ENCODE data around the gene ZNF320.
"Not testable (repeated sequence)": the region's sequence is repeated elsewhere in the genome, so short reads cannot be mapped to it uniquely, and the experiment has no call there.

The ZNF320 gene

DNA sequence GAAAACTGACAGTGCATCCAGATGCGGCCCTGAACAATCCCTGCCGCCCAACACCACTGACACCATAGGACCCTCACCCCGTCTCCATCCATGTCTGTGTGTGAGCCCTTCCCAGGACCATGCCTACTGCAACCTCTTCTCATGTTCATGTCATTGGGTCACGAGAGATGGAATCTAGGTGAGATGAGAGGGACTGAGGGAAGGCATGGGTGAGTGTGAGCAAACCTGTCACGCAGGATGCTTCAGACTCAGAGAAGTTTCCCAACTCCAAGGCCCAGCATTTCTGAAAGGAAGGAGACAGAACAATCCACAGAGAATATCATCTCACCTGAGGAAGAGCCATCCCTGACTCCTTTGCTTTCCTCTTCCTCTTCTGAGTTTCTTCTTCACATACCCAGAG, 20.1 kb upstream of the ZNF320 start:
- no peak for FAIRE-seq

DNA sequence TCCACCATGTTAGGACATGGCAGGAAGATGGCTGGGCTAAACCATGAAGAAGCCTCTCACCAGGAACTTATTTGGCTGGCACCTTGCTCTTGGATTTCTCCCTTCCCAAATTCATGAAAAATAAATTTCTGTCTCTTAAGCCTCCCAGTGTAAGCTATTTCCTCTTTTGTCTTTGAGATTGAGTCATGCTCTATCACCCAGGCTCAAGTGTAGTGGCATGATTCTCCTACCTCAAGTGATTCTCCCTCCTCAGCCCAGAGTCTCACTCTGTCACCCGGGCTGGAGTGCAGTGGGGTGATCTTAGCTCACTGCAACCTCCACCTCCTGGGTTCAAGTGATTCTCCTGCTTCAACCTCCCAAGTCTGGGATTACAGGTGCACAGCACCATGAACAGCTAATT, 13.2 kb upstream of the ZNF320 start:
- no peak for FAIRE-seq

DNA sequence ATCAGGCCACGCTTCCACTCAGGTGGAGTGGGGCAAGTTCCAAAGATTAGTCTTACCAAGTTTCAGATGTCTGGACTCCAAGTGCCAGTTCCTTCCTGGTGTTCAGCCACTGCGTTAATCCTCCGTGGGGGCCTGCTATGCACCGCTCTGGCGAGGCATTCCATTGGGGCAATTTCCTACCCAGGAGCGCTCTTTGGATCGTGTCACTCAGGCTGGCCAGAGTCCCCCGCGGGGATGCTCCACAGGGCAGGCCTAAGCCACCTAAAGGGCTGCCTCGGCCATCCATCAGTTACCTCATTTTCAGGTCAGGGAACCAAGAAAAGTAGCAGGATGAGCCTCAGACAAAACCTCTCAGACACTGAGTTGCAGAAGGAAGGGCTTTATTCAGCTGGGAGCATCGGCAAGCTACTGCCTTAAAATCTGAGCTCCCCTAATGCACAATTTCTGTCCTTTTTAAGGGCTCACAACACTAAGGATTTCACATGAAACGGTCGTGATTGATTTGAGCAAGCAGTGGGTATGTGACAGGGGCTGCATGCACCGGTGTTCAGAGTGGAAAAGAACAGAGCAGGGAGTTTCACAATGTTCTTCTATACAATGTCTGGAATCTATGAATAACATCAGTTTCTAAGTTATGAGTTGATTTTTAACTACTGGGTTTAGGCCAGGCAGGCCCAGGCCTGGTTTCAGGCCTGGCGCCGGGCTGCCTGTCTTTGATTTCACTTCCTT, 6.8 kb upstream of the ZNF320 start:
- not testable (repeated sequence) for FAIRE-seq

DNA sequence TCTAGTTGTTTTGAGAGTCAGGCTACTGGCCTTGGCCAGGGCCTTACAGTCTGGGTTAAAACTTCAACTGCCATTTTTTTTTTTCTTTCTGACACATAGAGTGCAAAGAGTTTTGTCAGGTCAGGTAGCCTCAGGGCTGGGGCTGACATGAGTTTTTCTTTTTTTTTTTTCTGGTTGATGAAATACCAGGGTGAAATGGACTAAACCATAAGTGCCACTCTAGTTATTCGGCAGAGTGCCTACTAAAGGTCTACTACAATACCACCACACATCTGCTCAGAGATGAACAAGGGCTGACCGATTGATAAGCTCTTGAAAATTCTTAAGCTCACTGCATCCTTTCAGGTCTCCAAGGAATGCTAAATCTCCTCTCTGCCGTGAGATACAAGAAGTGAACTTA, 4.4 kb upstream of the ZNF320 start:
- FAIRE-seq = no peak

DNA sequence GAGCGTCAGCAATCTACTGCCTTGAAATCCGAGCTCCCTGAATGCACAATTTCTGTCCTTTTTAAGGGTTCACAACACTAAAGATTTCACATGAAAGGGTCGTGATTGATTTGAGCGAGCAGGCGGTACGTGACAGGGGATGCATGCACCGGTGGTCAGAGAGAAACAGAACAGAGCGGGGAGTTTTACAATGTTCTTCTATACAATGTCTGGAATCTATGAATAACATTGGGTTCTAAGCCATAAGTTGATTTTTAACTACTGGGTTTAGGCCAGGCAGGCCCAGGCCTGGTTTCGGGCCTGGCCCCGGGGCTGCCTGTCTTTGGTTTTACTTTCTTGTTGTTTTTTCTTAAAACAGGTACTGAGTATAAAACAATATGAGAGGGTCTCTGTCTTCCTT, 1.2 kb upstream of the ZNF320 start:
- FAIRE-seq = not testable (repeated sequence)

DNA sequence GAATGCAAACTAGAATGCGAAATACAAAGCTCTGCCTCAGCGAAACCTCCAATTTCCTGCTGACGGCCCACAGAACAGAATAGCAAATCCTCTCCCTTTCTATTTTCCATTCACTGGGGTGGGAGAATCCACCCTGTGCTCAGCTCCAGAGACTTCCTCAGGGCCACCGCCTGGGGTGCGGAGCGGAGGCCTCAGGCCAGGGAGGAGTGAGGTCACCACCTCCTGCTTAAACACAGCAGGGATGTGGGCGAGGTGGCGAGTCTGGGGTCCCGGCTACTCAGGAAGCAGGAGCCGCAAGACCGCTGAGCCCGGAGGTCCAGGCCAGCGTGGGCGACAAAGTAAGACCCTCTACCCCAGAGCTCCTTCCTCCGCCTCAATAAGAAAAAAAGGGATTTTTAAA, 666 bp upstream of the ZNF320 start:
- FAIRE-seq = no peak

DNA sequence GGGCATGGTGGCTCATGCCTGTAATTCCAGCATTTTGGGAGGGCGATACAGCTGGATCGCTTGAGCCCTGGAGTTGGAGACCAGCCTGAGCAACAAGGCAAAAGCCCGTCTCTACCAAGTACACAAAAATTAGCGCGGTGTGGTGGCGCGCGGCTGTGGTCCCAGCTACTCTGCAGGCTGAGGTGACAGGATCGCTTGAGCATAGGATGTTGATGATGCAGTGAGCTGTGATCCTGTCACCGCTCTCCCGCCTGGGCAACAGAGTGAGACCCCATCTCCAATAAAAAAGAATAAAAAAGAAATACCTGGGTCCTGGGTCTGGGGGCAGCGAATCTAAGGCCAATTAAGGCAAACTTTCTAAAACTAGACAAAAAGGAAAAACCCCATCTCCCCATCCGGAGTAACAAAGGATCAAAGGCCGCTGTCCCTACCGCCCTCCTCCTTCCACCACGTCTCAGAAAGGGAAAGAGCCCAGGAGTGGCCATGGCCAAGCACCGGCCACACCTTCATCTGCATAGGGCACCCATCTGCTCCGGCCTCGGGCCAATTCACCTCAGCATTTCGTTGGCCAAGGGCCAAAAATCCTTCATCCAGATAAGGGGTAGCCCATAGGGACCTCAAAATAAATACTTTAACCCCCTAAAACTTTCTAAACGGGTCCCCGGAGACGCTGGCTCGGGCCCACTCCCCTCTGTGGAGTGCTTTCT, 851 bp downstream of the ZNF320 start:
- no peak for FAIRE-seq

DNA sequence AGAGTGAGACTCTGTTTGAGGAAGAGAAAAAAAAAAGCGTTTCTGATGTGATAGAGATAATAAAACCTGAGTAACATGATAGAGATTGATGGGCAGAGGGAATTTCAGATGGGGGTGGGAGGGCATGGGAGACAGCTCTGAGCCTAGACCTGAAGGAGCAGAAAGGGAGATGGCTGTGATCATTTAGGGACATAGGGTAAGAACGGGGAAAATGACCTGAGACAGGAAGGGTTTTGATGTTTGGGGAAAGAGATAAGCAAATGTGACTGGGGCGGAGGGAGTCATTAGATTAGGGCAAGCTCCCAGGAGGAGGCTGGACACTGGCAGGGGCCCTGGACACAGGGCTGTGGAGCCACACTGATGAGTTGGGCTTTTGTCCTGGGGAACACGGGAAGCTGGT, 6.1 kb downstream of the ZNF320 start:
- no peak for FAIRE-seq

DNA sequence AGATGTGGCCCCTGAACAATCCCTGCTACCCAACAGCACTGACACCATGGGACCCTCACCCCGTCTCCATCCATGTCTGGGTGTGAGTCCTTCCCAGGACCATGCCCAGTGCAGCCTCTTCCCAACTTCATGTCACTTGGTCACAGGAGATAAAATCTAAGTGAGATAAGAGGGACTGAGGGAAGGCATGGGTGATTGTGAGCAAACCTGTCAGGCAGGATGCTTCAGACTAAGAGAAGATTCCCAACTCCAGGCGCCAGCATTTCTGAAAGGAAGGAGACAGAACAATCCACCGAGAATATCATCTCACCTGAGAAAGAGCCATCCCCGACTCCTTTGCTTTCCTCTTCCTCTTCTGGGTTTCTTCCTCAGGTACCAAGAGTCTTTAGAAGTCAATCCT, 7.5 kb downstream of the ZNF320 start:
- FAIRE-seq = no peak

DNA sequence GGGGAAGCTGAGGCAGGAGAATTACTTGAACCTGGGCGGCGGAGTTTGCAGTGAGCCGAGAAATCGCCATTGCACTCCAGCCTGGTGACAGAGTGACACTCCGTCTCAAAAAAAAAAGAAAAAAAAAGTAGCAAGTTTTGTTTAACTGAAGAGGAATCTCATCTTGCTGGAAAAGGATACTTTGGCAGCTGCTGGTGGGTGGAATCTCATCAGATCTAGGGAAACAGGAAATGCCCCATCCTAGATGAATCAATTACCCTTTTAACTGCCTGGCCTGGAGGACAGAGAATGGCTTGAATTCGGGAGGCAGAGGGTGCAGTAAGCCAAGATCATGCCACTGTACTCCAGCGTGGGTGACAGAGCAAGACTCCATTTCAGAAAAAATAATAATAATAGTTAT, 8.4 kb downstream of the ZNF320 start:
- FAIRE-seq = no peak

DNA sequence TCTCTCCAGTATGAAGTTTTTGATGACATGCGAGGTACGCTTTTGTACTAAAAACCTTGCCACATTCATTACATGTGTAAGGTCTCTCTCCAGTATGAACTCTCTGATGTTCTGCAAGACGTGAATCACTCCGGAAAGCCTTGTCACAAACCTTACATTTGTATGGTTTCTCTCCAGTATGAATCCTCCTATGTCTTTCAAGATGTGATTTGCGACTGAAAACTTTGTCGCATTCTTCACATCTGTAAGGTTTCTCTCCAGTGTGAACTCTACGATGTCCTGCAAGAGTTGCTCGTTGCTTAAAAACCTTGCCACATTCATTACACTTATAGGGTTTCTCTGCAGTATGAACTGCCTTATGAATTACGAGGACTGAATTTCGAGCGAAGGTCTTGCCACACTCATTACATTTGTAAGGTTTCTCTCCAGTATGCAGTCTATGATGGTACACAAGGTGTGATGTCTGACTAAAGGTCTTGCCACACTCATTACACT, 16.5 kb downstream of the ZNF320 start:
- no peak for FAIRE-seq

DNA sequence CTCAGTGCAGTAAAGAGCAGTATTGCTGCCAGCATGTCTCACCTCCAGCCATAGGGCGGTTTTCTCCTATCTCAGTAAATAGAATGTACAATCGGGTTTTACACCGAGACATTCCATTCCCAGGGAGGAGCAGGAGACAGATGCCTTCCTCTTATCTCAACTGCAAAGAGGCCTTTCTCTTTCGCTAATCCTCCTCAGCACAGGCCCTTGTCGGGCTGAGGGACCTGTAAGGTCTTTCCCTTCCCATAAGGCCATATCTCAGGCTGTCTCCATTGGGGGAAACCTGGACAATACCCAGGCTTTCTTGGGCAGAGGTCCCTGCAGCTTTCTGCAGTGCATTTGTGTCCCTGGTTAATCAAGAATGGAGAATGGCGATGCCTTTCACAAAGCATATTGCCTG, 24.4 kb downstream of the ZNF320 start:
- not testable (repeated sequence) for FAIRE-seq

DNA sequence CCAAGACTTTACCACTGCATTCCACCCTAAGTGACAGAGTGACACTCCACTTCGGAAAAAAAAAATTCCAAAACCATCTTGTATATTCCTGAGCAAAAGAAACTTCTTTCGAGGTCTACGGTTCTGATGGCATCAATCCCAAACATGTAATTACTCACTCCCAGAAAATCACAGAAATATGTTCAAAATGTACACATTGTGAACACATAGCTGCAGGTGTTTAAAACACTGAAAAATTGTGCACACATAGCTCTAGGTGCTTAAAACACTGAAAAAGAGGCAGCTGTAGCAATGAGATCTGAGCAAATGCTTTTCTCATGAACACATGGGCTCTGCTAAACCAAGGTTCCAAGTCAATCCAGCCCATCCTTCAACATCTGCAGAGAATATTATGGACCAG, 26.0 kb downstream of the ZNF320 start:
- no peak for FAIRE-seq

DNA sequence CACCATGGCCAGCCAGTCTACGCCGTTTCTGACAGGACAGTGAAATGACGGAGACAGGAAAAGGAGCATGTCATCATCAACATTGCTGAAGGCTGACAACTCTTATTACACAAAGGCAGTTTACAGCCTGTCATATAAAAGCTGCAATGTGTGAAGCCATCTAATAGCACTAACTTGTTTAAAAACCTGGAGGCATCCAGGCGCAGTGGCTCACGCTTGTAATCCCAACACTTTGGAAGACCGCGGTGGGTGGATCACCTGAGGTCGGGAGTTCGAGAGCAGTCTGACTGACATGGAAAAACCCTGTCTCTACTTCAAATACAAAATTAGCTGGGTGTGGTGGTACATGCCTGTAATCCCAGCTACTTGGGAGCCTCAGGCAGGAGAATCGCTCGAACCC, 29.4 kb downstream of the ZNF320 start:
- FAIRE-seq = not testable (repeated sequence)

DNA sequence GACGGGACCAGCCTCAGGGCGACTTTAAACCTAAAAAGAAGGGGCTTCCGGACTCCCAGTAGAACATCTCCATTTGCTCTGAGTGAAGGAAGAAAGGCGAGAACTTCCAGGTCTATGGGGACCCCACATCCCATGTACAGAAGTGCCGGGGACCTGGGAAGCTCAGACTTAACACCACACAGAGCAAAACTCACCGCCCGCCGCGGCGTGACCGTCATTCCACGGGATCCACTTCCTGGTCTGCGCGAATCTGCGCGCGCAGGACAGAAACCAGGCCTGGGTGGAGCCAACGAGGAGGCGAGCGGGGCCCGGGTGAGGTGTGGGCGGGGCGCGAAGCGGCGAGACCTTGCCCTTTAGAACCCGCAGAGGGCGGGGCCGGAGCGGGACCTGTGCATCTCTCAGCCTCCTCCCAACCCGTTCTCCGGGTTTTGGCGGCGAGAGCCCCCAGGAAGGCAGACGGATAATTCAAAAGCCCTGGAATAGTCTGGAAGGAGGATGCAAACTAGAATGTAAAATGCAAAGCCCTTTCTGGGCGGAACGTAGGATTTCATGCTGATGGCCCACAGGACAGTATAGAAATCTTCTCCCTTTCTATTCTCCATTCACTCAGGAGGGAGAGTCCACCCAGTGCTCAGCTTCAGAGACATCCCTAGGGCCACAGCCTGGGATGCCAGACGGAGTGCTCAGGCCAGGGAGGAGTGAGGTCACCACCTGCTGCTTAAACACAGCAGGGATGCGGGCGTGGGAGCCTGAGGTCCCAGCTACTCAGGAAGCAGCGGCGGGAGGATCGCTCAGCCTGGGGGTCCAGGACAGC, 39.9 kb downstream of the ZNF320 start, which contains the start of gene ZNF468:
Gene ZNF468 (minus strand): TSS at position 242 of the 814 bp plus-strand sequence. CDS start 3,347 bp downstream, outside the sequence.
- peak; percentile 36 for FAIRE-seq

DNA sequence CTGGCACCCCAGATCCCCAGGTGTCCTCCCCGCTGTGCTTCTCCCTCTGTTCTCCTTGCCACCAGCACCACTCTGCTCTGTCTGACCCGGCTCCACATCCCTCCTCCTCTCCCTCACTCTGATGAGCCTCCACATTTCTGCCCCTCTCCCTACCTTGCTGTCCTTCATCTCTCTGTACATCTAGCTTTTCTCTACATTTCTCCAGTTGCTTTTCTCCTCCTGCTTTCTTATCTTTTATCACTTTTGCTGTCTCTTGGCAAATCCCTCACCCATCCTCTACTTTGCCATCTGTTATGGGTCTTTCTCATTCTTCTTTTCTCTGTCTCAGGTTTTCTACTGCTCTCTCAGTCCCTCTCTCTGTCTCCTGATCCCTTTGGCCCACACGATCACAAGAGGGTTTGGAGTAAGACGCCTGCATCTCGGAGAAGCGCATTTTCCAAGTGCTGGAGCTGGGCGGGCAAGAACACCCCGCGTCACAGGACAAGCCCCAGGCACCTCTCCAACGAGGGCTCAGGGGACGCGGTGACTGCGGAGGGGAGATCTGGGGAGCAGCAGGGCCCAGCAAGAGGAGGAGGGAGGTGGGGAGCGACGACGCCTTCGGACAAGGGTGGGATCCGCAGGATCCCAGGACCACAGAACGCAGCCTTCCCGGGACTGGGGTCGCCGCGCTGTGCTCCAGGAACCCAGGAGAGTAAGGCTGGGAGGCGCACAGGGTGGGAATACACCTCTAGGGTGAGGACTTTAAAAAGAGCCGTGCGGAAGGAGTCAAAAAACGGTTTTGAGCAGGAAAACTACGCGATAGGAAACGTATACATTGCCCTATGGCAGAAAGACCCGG, 40.7 kb downstream of the ZNF320 start:
- FAIRE-seq = not testable (repeated sequence)
